ENCODE data around the gene CCDC12.
A peak's percentile ranks its signal among the peaks of the same experiment; 100 is the strongest.

The CCDC12 gene

DNA sequence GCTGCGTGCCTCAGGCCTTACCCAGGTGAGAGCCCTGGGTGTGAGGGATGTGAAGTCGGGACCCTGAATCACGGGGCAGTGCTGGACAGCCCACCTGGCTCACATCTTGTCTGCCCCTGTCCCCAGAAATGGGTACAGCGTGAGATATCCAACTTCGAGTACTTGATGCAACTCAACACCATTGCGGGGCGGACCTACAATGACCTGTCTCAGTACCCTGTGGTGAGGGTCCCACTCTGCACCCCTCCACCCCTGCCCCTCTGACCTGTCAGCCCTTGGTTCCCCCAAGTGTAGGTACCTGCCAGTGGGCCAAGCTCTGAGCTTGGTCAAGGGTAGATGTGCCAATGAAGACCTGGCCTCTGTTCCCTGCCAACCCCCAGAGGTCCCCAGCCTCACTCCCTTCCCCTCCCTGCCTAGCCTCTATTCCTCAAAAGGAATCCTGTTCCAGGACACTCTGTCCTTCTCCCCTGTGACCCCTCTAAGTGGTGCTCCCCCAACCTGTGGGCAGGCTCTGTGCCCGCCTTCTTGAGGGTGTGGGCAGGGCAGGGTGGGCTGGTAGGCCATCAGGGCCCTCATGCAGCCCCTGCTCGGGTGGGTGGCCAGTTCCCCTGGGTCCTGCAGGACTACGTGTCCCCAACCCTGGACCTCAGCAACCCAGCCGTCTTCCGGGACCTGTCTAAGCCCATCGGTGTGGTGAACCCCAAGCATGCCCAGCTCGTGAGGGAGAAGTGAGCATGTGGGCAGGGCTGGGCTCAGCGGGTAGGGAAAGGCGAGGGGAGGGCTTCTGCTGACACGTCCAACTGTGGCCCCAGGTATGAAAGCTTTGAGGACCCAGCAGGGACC is 28.0 kb upstream of the CCDC12 start:
- H4K91ac ChIP-seq (ENCODE audit: low read length), result no peak overlapping the region
- H3K9me3 ChIP-seq (ENCODE audit: control insufficient read depth, low read length), result no peaks in the 10 kb centered on the region
- WGBS, result 93% methylated on average over 17 of the region's 17 CpGs
- no peak for DNase-seq
- no peak overlapping the region for H3K23ac ChIP-seq (ENCODE audit: low read length in 2 of 2)
- no peak overlapping the region for H3K4me3 ChIP-seq (ENCODE audit: insufficient read depth in 1 of 2, low read depth in 1 of 2, low read length in 2 of 2)
- H2AK5ac ChIP-seq (ENCODE audit: low read length, severe bottlenecking), result no peak overlapping the region
- H4K8ac ChIP-seq (ENCODE audit: low read length), result no peak overlapping the region
- H3K4me1 ChIP-seq (ENCODE audit: control insufficient read depth, insufficient read depth, low read depth, low read length), result peaks cover 11% of the 10 kb centered on the region
- H3K4me2 ChIP-seq (ENCODE audit: low read length, poor library complexity, severe bottlenecking), result no peak overlapping the region
- H3K79me1 ChIP-seq (replicated peaks; ENCODE audit: low read length, poor library complexity, severe bottlenecking), result no peaks in the 10 kb centered on the region
- H3K18ac ChIP-seq (ENCODE audit: low read depth in 1 of 2, low read length in 2 of 2), result no peak overlapping the region
- no peak overlapping the region for H3K4ac ChIP-seq (ENCODE audit: low read depth in 1 of 2, low read length in 2 of 2)
- no peak overlapping the region for H2BK120ac ChIP-seq (ENCODE audit: low read depth, low read length)
- no peak overlapping the region for H3K9ac ChIP-seq (ENCODE audit: low read length)
- H3K27ac ChIP-seq (ENCODE audit: low read length, poor library complexity, severe bottlenecking), result no peak overlapping the region
- H3K36me3 ChIP-seq (ENCODE audit: control insufficient read depth in 1 of 2, insufficient read depth in 2 of 2, low read depth in 1 of 2, low read length in 2 of 2), result peaks cover 0 to 65% of the 10 kb centered on the region in 2 experiments
- no peak overlapping the region for H2BK15ac ChIP-seq (ENCODE audit: low read depth, poor library complexity, severe bottlenecking)
- no peak overlapping the region for H3K14ac ChIP-seq (ENCODE audit: low read length in 2 of 2)
- H2BK5ac ChIP-seq (ENCODE audit: low read depth, low read length, poor library complexity, severe bottlenecking), result no peak overlapping the region
- no peak overlapping the region for H2AFZ ChIP-seq (ENCODE audit: low read depth, low read length)
- no peaks in the 10 kb centered on the region for H3K27me3 ChIP-seq (ENCODE audit: control insufficient read depth in 1 of 2, insufficient read depth in 1 of 2, low read length in 2 of 2)
- no peak overlapping the region for H2BK12ac ChIP-seq (ENCODE audit: low read length in 2 of 2)

DNA sequence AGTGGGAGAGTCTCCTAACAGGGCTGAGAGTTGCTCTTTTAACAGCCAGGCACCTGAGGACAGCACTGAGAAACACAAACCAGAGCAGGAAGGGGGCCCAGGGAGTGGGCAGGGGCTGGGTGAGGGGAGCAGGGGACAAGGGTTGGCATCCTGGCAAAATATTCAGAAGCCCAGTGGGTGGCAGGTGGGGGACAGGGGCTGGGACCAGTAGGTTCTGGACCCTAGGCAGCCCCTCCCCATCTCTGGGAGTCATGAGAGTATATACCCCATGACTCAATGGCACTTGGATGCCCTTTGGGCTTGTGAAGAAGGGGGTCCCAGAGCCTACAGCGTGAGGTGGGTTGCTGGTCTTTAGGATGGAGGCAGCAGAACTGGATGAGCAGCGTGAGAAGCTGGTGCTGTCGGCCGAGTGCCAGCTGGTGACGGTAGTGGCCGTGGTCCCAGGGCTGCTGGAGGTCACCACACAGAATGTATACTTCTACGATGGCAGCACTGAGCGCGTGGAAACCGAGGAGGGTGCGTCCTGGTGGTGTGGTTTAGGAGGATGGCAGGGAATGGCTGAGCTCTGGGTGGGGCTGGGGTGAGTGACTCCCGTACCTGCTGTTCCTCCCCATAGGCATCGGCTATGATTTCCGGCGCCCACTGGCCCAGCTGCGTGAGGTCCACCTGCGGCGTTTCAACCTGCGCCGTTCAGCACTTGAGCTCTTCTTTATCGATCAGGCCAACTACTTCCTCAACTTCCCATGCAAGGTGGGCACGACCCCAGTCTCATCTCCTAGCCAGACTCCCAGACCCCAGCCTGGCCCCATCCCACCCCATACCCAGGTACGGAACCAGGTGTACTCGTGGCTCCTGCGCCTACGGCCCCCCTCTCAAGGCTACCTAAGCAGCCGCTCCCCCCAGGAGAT is 27.2 kb upstream of the CCDC12 start:
- H3K18ac ChIP-seq (ENCODE audit: low read depth in 1 of 2, low read length in 2 of 2), result no peak overlapping the region
- no peak overlapping the region for H2AK5ac ChIP-seq (ENCODE audit: low read length, severe bottlenecking)
- H3K27me3 ChIP-seq (ENCODE audit: control insufficient read depth in 1 of 2, insufficient read depth in 1 of 2, low read length in 2 of 2), result no peaks in the 10 kb centered on the region
- H3K14ac ChIP-seq (ENCODE audit: low read length in 2 of 2), result no peak overlapping the region
- H3K4ac ChIP-seq (ENCODE audit: low read depth in 1 of 2, low read length in 2 of 2), result no peak overlapping the region
- no peak overlapping the region for H3K27ac ChIP-seq (ENCODE audit: low read length, poor library complexity, severe bottlenecking)
- no peak overlapping the region for H4K91ac ChIP-seq (ENCODE audit: low read length)
- H3K23ac ChIP-seq (ENCODE audit: low read length in 2 of 2), result no peak overlapping the region
- no peak for DNase-seq
- H3K4me2 ChIP-seq (ENCODE audit: low read length, poor library complexity, severe bottlenecking), result no peak overlapping the region
- H3K9ac ChIP-seq (ENCODE audit: low read length), result no peak overlapping the region
- H2BK12ac ChIP-seq (ENCODE audit: low read length in 2 of 2), result no peak overlapping the region
- H3K36me3 ChIP-seq (ENCODE audit: control insufficient read depth in 1 of 2, insufficient read depth in 2 of 2, low read depth in 1 of 2, low read length in 2 of 2), result peaks cover 0 to 59% of the 10 kb centered on the region in 2 experiments
- H3K79me1 ChIP-seq (replicated peaks; ENCODE audit: low read length, poor library complexity, severe bottlenecking), result no peaks in the 10 kb centered on the region
- H2BK120ac ChIP-seq (ENCODE audit: low read depth, low read length), result no peak overlapping the region
- H3K4me1 ChIP-seq (ENCODE audit: control insufficient read depth, insufficient read depth, low read depth, low read length), result peaks cover 8% of the 10 kb centered on the region
- H4K8ac ChIP-seq (ENCODE audit: low read length), result no peak overlapping the region
- H2AFZ ChIP-seq (ENCODE audit: low read depth, low read length), result no peak overlapping the region
- no peak overlapping the region for H2BK15ac ChIP-seq (ENCODE audit: low read depth, poor library complexity, severe bottlenecking)
- 96% methylated on average over 27 of the region's 27 CpGs for WGBS
- H3K9me3 ChIP-seq (ENCODE audit: control insufficient read depth, low read length), result no peaks in the 10 kb centered on the region
- H3K4me3 ChIP-seq (ENCODE audit: insufficient read depth in 1 of 2, low read depth in 1 of 2, low read length in 2 of 2), result no peak overlapping the region
- H2BK5ac ChIP-seq (ENCODE audit: low read depth, low read length, poor library complexity, severe bottlenecking), result no peak overlapping the region

DNA sequence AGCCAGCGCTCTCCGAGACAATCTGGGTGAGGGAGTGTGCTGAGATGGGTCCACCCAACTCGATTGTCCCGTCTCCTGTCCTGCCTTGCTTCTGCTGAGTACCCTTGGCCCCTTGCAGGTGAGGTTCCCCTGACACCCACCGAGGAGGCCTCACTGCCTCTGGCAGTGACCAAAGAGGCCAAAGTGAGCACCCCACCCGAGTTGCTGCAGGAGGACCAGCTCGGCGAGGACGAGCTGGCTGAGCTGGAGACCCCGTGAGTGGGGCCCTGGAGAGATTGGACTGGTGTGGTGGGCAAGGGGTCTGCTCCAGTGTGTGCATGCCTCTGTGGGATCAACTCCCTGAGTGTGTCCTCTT is 26.5 kb upstream of the CCDC12 start:
- Histone ChIP-seq H2BK12ac (ENCODE audit: low read length in 2 of 2) (no peak overlapping the region), H2AFZ (ENCODE audit: low read depth, low read length) (no peak overlapping the region), H2BK120ac (ENCODE audit: low read depth, low read length) (no peak overlapping the region), H3K14ac (ENCODE audit: low read length in 2 of 2) (no peak overlapping the region), H3K36me3 (ENCODE audit: control insufficient read depth in 1 of 2, insufficient read depth in 2 of 2, low read depth in 1 of 2, low read length in 2 of 2) (peaks cover 0 to 56% of the 10 kb centered on the region in 2 experiments), H3K9me3 (ENCODE audit: control insufficient read depth, low read length) (no peaks in the 10 kb centered on the region), H3K9ac (ENCODE audit: low read length) (no peak overlapping the region), H2BK15ac (ENCODE audit: low read depth, poor library complexity, severe bottlenecking) (peak overlapping the region; percentile 12), H4K8ac (ENCODE audit: low read length) (no peak overlapping the region), H3K4me2 (ENCODE audit: low read length, poor library complexity, severe bottlenecking) (no peak overlapping the region), H3K4me1 (ENCODE audit: control insufficient read depth, insufficient read depth, low read depth, low read length) (peaks cover 9% of the 10 kb centered on the region), H2AK5ac (ENCODE audit: low read length, severe bottlenecking) (no peak overlapping the region), H3K79me1 (replicated peaks; ENCODE audit: low read length, poor library complexity, severe bottlenecking) (no peaks in the 10 kb centered on the region), H3K4me3 (ENCODE audit: insufficient read depth in 1 of 2, low read depth in 1 of 2, low read length in 2 of 2) (no peak overlapping the region), H3K23ac (ENCODE audit: low read length in 2 of 2) (no peak overlapping the region), H2BK5ac (ENCODE audit: low read depth, low read length, poor library complexity, severe bottlenecking) (no peak overlapping the region), H3K27me3 (ENCODE audit: control insufficient read depth in 1 of 2, insufficient read depth in 1 of 2, low read length in 2 of 2) (no peaks in the 10 kb centered on the region), H3K4ac (ENCODE audit: low read depth in 1 of 2, low read length in 2 of 2) (no peak overlapping the region), H4K91ac (ENCODE audit: low read length) (no peak overlapping the region), H3K18ac (ENCODE audit: low read depth in 1 of 2, low read length in 2 of 2) (no peak overlapping the region), H3K27ac (ENCODE audit: low read length, poor library complexity, severe bottlenecking) (no peak overlapping the region)
- no peak for DNase-seq
- WGBS, result 94% methylated on average over 10 of the region's 10 CpGs
